NCI-H226 (cell line): Measurements from ENCODE around the gene SERPINA4.

Experiments
- DNase-seq: peaks from one replicate; pipeline ENCODE4 v3.0.0-alpha.2; 2015

SERPINA4 gene

GRCh38 chr14:94560751-94561655 lies at the start of gene SERPINA4:
TSS of gene SERPINA4 (plus strand) at chr14:94561442. CDS start at chr14:94563483, 2,041 bp downstream.
- no peak for DNase-seq

DNA sequence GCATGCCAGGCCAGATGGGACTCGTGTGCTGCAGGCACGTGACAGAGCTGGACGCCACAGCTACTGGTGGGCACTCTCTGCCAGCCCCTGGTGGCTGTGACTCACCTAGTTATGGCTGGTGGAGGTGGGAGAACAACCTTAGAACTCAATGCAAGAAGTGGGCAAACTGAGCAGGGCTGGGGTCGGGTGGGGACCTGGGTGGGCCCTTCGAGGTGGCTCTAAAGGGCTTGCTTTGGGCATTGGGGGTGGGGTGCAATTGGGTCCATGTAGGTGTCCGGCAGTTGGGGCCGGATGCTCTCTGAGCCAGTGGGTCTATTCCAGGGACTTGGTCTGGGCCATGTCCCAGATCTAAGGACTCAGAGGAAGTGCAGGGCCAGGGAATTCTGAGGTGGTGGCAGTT lies 46.9 kb upstream of the SERPINA4 start:
- no peak for DNase-seq

GRCh38 chr14:94515426-94515825 lies 45.8 kb upstream of the SERPINA4 start:
- DNase-seq = no peak

DNA sequence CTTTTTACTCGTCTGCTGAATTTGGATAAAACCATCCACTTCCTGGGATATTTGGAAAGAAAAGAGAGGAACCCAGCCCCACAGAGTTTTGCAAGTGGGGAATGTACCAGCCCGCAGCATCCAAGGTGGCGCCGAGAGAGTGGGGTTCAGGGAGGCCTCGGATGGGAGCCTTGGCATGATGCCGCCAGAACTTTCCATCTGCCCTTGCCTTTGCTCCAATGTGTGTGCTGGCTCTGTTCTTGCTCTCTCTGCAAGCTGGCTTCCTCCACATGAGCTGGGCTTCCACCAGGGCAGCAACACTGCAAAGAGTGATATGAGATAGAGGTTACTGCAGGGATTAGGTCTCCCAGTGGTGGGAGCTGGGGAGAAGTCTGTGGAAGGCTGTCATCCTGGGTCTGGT lies 45.4 kb upstream of the SERPINA4 start:
- no peak for DNase-seq

- no peak for DNase-seq
Observed at GRCh38 chr14:94517248-94517640, 44.0 kb upstream of the SERPINA4 start.

- DNase-seq = no peak
Observed at GRCh38 chr14:94517641-94518257, 43.5 kb upstream of the SERPINA4 start.

DNA sequence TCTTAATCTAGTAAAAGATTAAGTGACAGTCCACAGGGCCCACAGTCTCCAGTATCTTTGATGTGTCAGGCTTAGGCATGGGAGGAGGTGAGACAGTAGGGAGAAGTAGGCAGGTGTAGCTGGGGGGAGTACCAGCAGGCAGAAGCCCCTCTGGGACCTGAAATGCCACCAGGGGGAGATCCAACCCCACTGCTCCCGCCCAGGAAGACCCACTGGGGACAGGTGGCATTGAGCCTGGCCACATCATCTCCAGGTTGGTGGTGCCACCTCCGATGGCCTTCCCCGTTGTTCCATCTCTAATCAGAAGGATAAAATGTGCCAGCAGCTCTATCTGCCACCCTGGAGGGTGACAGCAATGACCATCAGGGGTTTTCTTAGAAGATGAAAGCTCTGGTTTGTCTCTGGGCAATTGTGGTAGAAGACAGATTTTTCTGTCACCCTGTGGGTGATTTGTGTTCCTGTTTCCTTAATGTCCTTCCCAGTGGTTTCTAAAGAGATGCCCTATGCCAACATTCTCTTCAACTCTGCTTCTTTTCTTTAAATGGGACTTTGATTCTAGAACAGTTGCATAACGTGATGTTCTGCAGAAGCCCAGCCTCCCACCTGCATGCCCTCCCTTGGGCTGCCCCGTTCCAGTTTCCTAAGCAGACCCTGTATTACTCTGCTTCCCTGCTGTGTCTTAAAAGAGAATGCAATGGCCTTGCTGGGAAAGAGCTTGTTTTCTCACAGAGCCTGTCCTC lies 39.7 kb upstream of the SERPINA4 start:
- no peak for DNase-seq

- DNase-seq = no peak
Observed at GRCh38 chr14:94522115-94522724, 39.0 kb upstream of the SERPINA4 start.

DNA sequence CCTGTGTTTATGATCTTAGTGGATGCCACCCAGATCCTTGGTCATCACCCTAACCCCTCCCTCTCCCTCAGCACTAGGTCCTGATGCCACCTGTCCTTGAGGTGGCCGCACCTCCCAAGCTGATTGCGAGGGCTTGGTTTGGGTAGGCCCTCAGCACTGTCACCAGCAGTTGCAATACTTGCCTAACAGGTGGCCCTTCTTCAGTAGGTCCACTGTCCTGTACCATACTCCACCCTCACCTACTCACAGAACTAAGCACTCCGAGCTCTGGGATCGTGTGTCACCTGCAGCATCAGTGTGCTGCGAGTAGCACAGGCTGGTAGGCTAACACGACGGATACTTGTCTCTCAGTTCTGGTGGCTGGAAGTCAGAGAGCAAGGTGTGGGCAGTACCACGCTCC lies 38.0 kb upstream of the SERPINA4 start:
- DNase-seq = no peak

- DNase-seq = no peak
Observed at GRCh38 chr14:94524093-94524492, 37.1 kb upstream of the SERPINA4 start.

DNA sequence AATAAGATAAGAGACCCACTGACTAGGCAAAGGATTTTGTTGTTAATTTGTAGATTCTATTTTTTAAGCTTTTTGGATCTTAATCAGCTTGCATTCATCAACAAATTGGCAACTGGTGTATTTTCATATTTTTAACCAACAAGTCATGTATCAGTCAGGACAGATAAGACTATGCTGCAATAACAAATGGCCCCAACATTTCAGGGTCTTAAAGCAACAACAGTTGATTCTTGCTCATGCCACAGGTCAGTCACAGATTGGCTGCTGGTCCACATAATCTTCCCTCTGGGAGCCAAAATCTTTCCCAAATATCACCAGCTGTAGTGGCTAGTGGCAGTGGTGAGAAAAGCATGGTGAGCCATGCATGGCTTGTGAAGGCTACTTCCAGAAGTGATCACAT lies 30.1 kb upstream of the SERPINA4 start:
- no peak for DNase-seq

- DNase-seq = no peak
Observed at GRCh38 chr14:94532447-94532846, 28.8 kb upstream of the SERPINA4 start.

GRCh38 chr14:94535506-94535905 lies 25.7 kb upstream of the SERPINA4 start:
- DNase-seq = no peak

DNA sequence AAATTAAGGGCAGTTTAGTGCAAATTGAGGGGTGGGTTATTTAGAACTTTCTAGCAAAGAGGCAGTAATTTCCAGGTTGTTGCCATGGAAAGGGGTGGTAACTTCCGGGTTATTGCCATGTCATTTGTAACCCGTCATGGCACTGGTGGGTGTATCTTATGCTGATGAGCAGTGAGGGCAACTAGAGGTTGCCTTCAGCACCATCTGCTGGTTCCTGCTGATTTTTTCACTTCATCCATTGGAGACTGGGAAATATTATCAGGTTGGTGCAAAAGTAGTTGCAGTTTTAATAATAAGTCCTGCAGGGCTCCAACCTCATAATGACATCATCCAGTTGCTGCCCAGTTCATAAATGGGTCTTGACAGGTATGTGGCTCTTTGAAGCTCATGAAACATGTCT lies 24.4 kb upstream of the SERPINA4 start:
- DNase-seq = no peak

- DNase-seq = no peak
Observed at GRCh38 chr14:94538070-94538740, 23.0 kb upstream of the SERPINA4 start.

DNA sequence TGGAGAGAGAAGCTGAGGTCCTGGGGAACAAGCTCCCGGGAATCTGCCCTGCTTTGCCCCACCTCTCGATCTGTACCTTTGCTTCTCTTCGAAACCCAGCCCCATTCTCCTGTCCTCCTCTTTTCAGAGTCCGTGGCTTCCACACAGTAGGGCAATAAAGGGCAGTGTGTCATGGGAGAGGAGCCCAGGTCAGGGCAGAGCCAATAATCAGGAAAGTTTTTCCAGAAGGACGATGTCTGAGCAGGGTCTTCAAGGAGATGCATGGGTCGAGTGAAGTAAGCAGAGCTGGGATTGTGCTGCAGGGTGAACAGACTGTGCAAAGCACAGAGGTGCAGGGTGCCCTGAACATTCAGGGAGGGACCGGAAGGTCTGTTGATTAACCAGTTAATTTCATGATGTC lies 22.1 kb upstream of the SERPINA4 start:
- DNase-seq = no peak

GRCh38 chr14:94540031-94540794 lies 21.0 kb upstream of the SERPINA4 start:
- no peak for DNase-seq

DNA sequence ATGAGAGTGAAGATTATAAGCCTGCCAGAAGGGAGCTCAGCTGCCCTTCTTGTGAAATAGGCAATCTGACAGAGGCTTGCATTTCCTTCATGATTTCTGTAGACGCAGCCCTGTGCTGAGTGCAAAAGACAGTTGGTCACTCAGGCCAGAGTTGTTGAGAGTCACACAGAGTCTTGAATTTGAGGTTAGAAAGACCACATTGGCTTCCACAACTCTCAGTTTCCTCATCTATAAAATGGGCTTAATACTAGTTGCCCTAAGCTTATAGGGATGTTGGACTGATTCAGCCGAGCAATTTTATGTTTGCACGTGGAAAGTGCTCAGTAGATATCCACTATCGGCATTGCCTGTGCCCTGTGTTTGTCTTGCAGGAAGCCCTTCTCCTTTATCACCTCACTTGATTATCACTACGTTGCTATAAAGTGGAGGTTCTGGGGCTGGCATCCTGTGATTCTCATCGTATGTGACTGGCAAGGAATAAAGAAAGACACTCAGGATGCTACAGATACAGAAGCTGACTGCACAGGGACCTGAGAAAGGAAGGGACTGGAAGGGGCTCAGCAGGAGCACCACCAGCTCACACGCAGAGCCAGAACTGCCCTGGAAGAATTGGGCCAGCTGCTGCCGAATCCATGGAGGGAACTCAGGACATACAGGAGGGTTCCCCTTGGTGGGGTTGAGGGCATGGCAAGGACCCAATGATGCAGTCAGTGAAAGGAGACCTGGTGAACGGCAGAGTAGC lies 19.8 kb upstream of the SERPINA4 start:
- no peak for DNase-seq

- no peak for DNase-seq
Observed at GRCh38 chr14:94542111-94542810, 19.0 kb upstream of the SERPINA4 start.

GRCh38 chr14:94542811-94543440 lies 18.3 kb upstream of the SERPINA4 start:
- no peak for DNase-seq
